NCI-H2107 treated with DMSO at 0.1 percent for 48 hours (cell line): ENCODE results near the gene VWA1.
A peak's percentile ranks its signal among the peaks of the same experiment; 100 is the strongest.

Experiments
- DNase-seq: peaks from one replicate; lab custom pipeline; 2025; ENCODE audit not compliant: unreplicated experiment; lab: John Stamatoyannopoulos, UW

Gene VWA1

GRCh38 chr1:1435106-1435903 is at the start of gene VWA1:
Gene VWA1 (plus strand): TSS chr1:1435690. CDS start chr1:1435749, 59 bp downstream.
- DNase-seq: no peak

GRCh38 chr1:1385931-1386330 is 49.6 kb upstream of the VWA1 start:
- DNase-seq: no peak

GRCh38 chr1:1387098-1388077 is 48.1 kb upstream of the VWA1 start:
- no peak for DNase-seq

GRCh38 chr1:1388078-1388472 is 47.4 kb upstream of the VWA1 start:
- no peak for DNase-seq

GRCh38 chr1:1390675-1391074 is 44.8 kb upstream of the VWA1 start:
- DNase-seq: no peak

- DNase-seq: no peak
These were observed 44.3 kb upstream of the VWA1 start for GRCh38 chr1:1391225-1391624.

- DNase-seq: no peak
These were observed 42.5 kb upstream of the VWA1 start for GRCh38 chr1:1393014-1393413.

- no peak for DNase-seq
These were observed 42.1 kb upstream of the VWA1 start for GRCh38 chr1:1393428-1393827.

- DNase-seq: no peak
These were observed 41.4 kb upstream of the VWA1 start for GRCh38 chr1:1394116-1394515.

GRCh38 chr1:1395166-1395565 is 40.3 kb upstream of the VWA1 start:
- DNase-seq: no peak

- no peak for DNase-seq
These were observed 37.5 kb upstream of the VWA1 start for GRCh38 chr1:1397839-1398523.

GRCh38 chr1:1398677-1399186 is 36.8 kb upstream of the VWA1 start:
- no peak for DNase-seq

- DNase-seq: peak; percentile 25
These were observed 36.2 kb upstream of the VWA1 start, which contains the start of gene CCNL2 for GRCh38 chr1:1399187-1399871. Gene CCNL2 (minus strand): TSS chr1:1399335. CDS start chr1:1399306, 29 bp downstream.

GRCh38 chr1:1399872-1400575 is 35.5 kb upstream of the VWA1 start:
- no peak for DNase-seq

GRCh38 chr1:1400576-1401456 is 34.7 kb upstream of the VWA1 start:
- DNase-seq: no peak

- no peak for DNase-seq
These were observed 34.0 kb upstream of the VWA1 start for GRCh38 chr1:1401457-1402010.

GRCh38 chr1:1402072-1402900 is 33.2 kb upstream of the VWA1 start:
- no peak for DNase-seq
